ENCODE measurements around the gene KIAA1549. TPM values are rescaled to one million over a fixed set of nuclear protein-coding genes. Genes with fewer than 3 reads are reported as not detected.

KIAA1549 gene
- total RNA-seq, 2 experiments from 2014 or later: 0.46 to 0.53 TPM

DNA sequence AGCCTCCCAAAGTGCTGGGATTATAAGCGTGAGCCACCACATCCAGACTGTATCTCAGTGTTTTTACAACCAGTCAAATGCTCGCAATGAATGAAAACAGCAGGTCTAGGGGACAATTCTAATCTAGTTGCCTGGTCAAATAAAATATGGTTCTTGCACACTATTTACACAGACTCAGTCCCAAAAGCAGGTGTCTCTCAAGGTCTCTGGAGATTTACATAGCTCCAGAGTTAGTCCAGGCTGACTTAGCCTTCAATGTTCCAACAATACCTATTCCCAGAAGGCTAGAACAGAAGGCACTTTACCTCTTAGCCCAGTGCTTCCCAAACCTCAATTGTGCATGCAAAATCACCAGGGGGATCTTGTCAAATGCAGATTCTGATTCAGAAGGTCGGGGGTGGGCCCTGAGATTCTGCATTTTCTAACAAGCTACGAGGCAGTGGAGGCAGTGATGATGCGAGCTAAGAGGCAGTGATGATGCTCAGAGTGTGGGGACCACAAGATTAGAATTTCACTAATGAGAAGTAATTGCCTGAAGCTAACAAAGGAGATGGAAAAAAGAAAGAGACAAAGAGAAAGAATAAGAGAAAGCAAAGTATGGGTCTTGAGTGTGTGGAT lies 6.4 kb downstream of the KIAA1549 start:
- no peak for ATAC-seq
- H3K9me3 Mint-ChIP-seq (ENCODE audit: low read depth): no peaks in the 10 kb centered on the region

DNA sequence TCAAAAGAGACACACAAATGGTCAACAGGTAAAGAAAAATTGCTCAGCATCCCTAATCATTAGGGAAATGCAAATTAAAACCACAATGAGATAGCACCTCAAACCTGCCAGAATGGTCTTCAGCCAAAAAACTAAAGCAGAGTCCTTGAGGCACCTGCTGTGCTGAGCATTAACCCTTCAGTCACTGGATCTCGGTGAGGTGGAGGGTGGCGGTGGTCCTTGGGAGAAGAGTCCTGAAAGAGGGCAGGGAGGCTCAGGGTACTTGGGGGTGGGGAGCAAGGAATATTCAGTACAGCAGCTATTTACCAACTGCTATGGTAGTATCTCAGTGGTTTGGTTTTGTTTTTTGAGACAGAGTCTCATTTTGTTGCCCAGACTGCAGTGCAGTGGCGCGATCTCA lies 7.1 kb downstream of the KIAA1549 start:
- intact Hi-C loops (cut with DNase I, micrococcal nuclease): no loop called here
- H3K9me3 Mint-ChIP-seq (ENCODE audit: low read depth): no peaks in the 10 kb centered on the region
- DNase-seq (no peak), ATAC-seq (no peak)
- no peak overlapping the region for H3K27ac Mint-ChIP-seq
- H3K27me3 Mint-ChIP-seq: peaks cover 25% of the 10 kb centered on the region
- no peak overlapping the region for H3K4me3 Mint-ChIP-seq
- ChIA-PET POLR2A (no interaction called here), CTCF (interaction anchor here (0.6 kb wide), 1 partner anchor 83 kb away, joined by 3 read pairs; no protein-coding TSS in a partner anchor)
- no peaks in the 10 kb centered on the region for H3K36me3 Mint-ChIP-seq (ENCODE audit: low read depth)
- no peaks in the 10 kb centered on the region for H3K4me1 Mint-ChIP-seq

More for the DNA sequence above, 6.4 kb downstream of the KIAA1549 start:
- intact Hi-C loops (cut with DNase I, micrococcal nuclease): no loop called here
- Mint-ChIP-seq H3K4me3 (no peak overlapping the region), H3K27ac (no peak overlapping the region), H3K36me3 (ENCODE audit: low read depth) (no peaks in the 10 kb centered on the region), H3K4me1 (no peaks in the 10 kb centered on the region), H3K27me3 (peaks cover 32% of the 10 kb centered on the region)
- ChIA-PET POLR2A (no interaction called here), CTCF (interaction anchor here (1.0 to 1.3 kb wide), 2 partner anchors 8 to 88 kb away, joined by 3 to 6 read pairs; no protein-coding TSS in a partner anchor)
- DNase-seq: no peak

DNA sequence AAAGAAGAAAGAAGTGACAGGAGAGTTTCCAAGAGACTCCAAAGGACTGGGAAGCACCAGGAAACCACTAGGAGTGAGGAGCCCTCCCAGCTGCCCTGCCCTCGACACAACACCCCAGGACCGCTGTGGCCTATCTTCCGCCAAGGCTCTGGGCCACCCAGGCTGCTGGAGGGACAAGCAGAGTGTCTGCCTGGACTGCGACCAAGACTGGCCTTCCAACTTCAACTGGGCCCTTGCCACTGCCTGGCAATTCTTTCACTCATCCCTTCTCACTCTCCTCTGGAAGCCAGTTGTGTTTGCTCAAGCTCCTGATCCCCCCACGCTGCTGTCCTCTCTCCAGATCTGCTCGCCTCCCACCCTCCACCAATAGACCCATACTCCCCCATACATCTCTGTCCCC lies 10.2 kb downstream of the KIAA1549 start:
- H3K4me3 Mint-ChIP-seq: no peak overlapping the region
- no peaks in the 10 kb centered on the region for H3K9me3 Mint-ChIP-seq (ENCODE audit: low read depth)
- no peaks in the 10 kb centered on the region for H3K4me1 Mint-ChIP-seq
- no peak overlapping the region for H3K27ac Mint-ChIP-seq
- DNase-seq: no peak
- ChIA-PET CTCF (interaction anchor here (0.6 to 1.1 kb wide), 2 partner anchors 8 to 641 kb away, joined by 3 to 4 read pairs; no protein-coding TSS in a partner anchor), POLR2A (no interaction called here)
- peaks cover 12% of the 10 kb centered on the region for H3K27me3 Mint-ChIP-seq
- intact Hi-C loops (cut with DNase I, micrococcal nuclease): no loop called here
- no peak for ATAC-seq
- H3K36me3 Mint-ChIP-seq (ENCODE audit: low read depth): no peaks in the 10 kb centered on the region

DNA sequence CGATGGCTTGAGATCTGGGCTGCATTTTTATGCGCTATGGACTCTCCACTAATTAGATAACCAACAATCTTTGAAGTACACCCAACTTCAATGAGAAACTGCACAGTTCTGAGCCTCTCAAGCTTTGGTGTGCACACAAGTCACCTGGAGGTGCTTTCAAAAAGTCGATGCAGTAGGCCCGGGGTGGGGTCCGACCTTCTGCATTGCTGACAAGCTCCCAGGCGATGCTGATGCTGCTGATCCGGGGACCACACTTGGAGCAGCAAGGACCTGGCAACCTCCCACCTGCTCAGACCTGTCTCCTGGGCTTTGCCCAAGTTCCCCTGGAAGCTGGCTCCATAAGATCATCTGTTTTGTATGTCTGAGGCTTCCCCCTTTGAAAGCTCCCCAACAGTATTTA lies 10.7 kb downstream of the KIAA1549 start:
- no peak for ATAC-seq
- CTCF ChIA-PET: interaction anchor here (0.9 to 1.1 kb wide), 2 partner anchors 9 to 17 kb away, joined by 3 read pairs; no protein-coding TSS in a partner anchor
- no peak overlapping the region for H3K27ac Mint-ChIP-seq
- intact Hi-C loops (cut with DNase I, micrococcal nuclease): no loop called here
- POLR2A ChIA-PET: interaction anchor here (0.7 kb wide), 1 partner anchor 67 kb away, joined by 3 read pairs; no protein-coding TSS in a partner anchor
- no peaks in the 10 kb centered on the region for H3K36me3 Mint-ChIP-seq (ENCODE audit: low read depth)
- no peak for DNase-seq
- no peaks in the 10 kb centered on the region for H3K9me3 Mint-ChIP-seq (ENCODE audit: low read depth)
- H3K4me3 Mint-ChIP-seq: no peak overlapping the region
- no peaks in the 10 kb centered on the region for H3K4me1 Mint-ChIP-seq
- H3K27me3 Mint-ChIP-seq: peaks cover 12% of the 10 kb centered on the region

DNA sequence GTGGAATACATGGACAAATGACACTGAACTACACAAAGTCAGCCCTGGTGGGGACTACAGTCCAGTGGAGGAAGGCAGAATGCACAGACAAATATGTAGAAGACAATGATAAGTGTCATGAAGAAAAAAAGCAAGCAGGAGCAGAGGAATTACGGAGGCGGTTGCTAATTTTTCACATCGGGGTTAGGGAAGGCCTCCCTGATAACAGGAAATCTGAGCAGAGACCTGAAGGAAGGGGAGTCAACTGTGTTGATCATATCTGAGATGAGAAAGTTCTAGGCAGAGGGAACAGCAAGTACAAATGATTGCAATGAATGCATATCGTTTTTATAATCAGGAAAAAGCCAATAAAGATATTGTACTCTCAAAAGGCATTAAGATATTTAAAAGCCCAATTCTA lies 14.0 kb downstream of the KIAA1549 start:
- Mint-ChIP-seq H3K4me1 (peaks cover 5% of the 10 kb centered on the region), H3K36me3 (ENCODE audit: low read depth) (no peaks in the 10 kb centered on the region), H3K4me3 (no peak overlapping the region), H3K9me3 (ENCODE audit: low read depth) (no peaks in the 10 kb centered on the region), H3K27ac (no peak overlapping the region), H3K27me3 (peaks cover 7% of the 10 kb centered on the region)
- DNase-seq (no peak), ATAC-seq (no peak)
- CTCF ChIA-PET: interaction anchor here (1.2 kb wide), 1 partner anchor 8 kb away, joined by 3 read pairs; no protein-coding TSS in a partner anchor
- intact Hi-C loops (cut with DNase I, micrococcal nuclease): no loop called here
- POLR2A ChIA-PET: no interaction called here

DNA sequence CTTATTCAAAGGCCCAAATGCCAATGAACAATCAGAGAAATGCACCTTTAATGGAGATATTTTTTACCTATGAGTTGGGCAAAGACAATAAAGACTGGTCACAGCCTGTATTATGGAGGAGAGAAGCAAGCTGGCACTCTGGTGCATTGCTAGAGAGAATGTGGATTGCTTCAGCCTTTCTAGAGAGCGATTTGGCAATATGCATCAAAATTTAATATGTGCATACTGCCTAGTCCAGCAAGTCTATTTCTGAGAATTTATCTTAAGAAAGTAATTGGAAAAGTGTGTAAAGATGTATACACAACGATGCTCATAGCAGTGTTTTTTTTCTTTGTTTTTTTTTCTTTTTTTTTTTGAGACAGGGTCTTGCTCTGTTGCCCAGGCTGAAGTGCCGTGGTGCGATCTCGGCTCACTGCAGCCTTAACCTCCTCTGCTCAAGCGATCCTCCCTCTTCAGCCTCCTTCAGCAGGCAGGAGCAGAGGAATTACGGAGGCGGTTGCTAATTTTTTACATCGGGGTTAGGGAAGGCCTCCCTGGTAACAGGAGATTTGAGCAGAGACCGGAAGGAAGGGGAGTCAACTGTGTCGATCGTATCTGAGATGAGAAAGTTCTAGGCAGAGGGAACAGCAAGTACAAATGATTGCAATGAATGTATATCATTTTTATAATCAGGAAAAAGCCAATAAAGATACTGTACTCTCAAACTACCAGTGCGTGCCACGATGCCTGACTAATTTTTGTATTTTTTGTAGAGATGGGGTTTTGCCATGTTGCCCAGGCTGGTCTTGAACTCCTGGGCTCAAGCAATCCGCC lies 16.4 kb downstream of the KIAA1549 start:
- ATAC-seq: no peak
- DNase-seq: no peak
- Mint-ChIP-seq H3K27me3 (peaks cover 3% of the 10 kb centered on the region), H3K36me3 (ENCODE audit: low read depth) (no peaks in the 10 kb centered on the region), H3K27ac (no peak overlapping the region), H3K4me1 (peaks cover 5% of the 10 kb centered on the region), H3K4me3 (no peak overlapping the region), H3K9me3 (ENCODE audit: low read depth) (no peaks in the 10 kb centered on the region)
- CTCF ChIA-PET: no interaction called here
- intact Hi-C loops (cut with DNase I, micrococcal nuclease): no loop called here
- POLR2A ChIA-PET: no interaction called here

DNA sequence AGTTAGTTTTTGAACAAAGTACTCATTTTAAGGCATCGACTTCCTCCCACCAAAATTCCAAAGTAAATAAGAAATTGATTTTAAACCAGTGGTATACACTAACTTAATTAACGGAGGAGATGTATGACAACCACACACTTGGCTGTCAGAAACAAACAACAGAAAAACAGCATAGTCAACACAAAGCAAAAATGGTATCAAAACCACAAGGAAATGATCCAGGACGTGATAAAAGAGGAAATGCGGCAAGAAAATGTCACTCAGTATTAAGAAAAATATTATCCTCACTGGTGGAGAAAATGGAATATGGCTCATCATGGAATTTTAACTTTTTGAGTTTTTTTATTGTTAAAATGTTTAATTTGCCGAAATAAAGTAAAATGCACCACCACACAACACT lies 17.5 kb downstream of the KIAA1549 start:
- no peaks in the 10 kb centered on the region for H3K36me3 Mint-ChIP-seq (ENCODE audit: low read depth)
- H3K27me3 Mint-ChIP-seq: peaks cover 3% of the 10 kb centered on the region
- DNase-seq (no peak), ATAC-seq (no peak)
- H3K9me3 Mint-ChIP-seq (ENCODE audit: low read depth): no peaks in the 10 kb centered on the region
- no peak overlapping the region for H3K4me3 Mint-ChIP-seq
- intact Hi-C loops (cut with DNase I, micrococcal nuclease): no loop called here
- ChIA-PET POLR2A (no interaction called here), CTCF (no interaction called here)
- no peak overlapping the region for H3K27ac Mint-ChIP-seq
- H3K4me1 Mint-ChIP-seq: peaks cover 5% of the 10 kb centered on the region

DNA sequence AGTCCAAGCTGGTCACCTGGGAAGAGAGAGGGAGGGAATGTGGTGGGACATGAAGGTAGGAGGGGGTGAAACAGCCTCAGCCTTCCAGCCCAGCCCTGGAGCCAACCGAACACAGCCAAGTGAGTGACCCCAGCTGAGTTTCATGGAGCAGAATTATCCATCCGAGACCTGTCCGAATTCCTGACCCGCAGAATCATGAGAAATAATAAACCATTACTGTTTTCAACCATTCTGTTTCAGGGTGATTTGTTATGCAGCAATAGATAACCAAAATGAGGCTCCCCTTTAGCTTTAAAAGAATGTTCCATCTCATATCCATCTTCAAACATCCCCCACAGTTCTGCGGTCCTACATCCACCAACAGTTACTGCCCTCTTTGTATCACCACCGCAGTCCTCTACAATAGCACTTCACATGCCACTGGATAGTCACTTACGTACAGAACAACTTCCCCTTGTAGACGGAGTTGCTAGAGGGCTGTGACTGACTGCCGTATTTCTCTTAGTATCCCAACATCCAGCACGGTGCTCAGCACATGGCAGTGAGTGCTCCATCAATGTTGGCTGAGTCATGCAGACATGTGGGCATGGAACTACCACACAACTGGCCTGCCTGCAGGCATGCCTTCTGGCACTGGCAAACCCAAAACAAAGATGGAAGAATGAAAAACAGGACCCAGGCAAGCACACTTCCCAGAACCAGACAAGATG lies 18.5 kb downstream of the KIAA1549 start:
- no peak overlapping the region for H3K27ac Mint-ChIP-seq
- CTCF ChIA-PET: interaction anchor here (1.7 kb wide), 1 partner anchor 10 kb away, joined by 4 read pairs; no protein-coding TSS in a partner anchor
- ATAC-seq (no peak), DNase-seq (no peak)
- POLR2A ChIA-PET: no interaction called here
- peaks cover 5% of the 10 kb centered on the region for H3K4me1 Mint-ChIP-seq
- no peaks in the 10 kb centered on the region for H3K36me3 Mint-ChIP-seq (ENCODE audit: low read depth)
- H3K9me3 Mint-ChIP-seq (ENCODE audit: low read depth): no peaks in the 10 kb centered on the region
- intact Hi-C loops (cut with DNase I, micrococcal nuclease): no loop called here
- H3K4me3 Mint-ChIP-seq: no peak overlapping the region
- peaks cover 3% of the 10 kb centered on the region for H3K27me3 Mint-ChIP-seq

DNA sequence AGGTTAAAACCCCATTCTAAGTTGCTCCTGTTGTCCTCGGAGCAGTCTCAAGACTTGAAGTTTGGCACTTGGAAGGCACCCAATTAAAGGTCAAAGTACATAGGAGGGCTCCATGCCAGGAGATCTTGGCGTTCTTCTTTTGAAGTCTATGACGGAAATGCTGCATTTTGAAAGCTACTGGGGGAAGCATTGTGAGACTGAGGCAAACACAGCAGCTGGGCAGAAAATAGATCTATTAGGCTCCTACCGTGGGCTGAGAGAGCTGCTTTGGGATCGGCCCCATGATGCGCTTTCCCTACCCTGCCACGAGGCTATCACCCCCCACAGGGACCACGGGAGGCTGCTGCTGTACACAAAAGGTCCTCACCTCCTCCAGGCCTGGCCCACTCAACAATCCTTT lies 20.0 kb downstream of the KIAA1549 start:
- Mint-ChIP-seq H3K36me3 (ENCODE audit: low read depth) (no peaks in the 10 kb centered on the region), H3K9me3 (ENCODE audit: low read depth) (peaks cover 2% of the 10 kb centered on the region), H3K4me3 (no peak overlapping the region), H3K27me3 (peaks cover 3% of the 10 kb centered on the region), H3K27ac (no peak overlapping the region), H3K4me1 (peaks cover 5% of the 10 kb centered on the region)
- POLR2A ChIA-PET: no interaction called here
- CTCF ChIA-PET: interaction anchor here (1.7 kb wide), 1 partner anchor 9 kb away, joined by 4 read pairs; no protein-coding TSS in a partner anchor
- DNase-seq (no peak), ATAC-seq (no peak)
- intact Hi-C loops (cut with DNase I, micrococcal nuclease): no loop called here

DNA sequence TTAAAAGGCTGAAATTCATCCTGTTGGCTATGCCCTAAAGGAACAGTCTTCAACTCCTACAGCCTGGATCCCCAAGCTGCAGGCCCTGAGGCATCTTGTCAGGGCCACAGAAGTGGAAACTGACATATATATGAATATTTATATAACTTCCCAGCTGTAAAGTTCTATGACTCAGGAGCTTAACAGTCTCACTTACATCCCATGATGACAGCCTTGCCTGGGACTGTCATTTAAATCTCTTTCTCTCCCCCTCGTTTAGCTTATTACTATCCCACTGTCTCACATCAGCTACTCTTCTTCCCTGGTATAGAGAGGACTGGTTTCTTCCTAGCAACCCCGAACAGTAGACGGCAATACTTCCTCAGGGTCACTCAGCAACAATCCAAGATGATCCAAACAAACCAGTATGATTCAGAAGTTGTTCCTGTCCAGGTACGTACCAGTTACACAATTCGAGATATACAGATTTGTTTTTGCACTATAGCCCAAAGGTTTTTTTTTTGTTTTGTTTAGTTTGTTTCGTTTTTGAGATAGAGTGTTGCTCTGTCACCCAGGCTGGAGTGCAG lies 22.7 kb downstream of the KIAA1549 start:
- CTCF ChIA-PET: no interaction called here
- POLR2A ChIA-PET: no interaction called here
- Mint-ChIP-seq H3K4me3 (no peak overlapping the region), H3K27me3 (peaks cover 3% of the 10 kb centered on the region), H3K9me3 (ENCODE audit: low read depth) (peaks cover 4% of the 10 kb centered on the region), H3K4me1 (peaks cover 2% of the 10 kb centered on the region), H3K27ac (no peak overlapping the region), H3K36me3 (ENCODE audit: low read depth) (no peaks in the 10 kb centered on the region)
- ATAC-seq (no peak), DNase-seq (no peak)
- intact Hi-C loops (cut with DNase I, micrococcal nuclease): no loop called here

DNA sequence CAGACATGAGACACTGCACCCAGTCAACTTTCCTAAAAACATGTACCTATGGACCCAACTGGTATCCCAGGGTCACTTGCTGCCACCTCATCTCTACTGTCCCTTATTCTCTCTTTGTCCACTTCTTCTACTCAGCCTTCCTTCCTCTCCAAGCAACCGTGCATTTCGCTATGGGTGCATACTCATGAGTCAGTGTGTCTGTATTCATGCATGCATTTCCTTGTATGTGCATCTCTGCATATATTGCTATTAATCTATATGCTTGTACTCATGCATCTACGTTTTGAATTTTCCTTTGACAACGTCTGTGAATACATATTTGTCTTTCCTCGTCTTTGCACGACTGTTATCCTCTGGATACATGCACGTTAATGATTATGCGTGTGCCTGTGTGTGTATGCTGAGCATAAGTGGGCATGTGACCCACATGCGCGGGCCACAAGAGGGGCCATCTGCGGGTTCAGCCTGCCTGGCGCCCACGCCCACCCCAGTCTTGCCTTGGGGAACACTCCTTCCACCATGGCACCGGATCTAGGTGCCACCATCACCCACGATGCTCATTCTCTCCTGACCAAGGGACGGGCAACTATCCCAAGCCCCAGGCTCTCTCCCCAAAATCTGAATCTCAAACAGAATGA lies 23.3 kb downstream of the KIAA1549 start:
- Mint-ChIP-seq H3K27me3 (peaks cover under 1% of the 10 kb centered on the region), H3K36me3 (ENCODE audit: low read depth) (no peaks in the 10 kb centered on the region), H3K27ac (no peak overlapping the region), H3K9me3 (ENCODE audit: low read depth) (peaks cover 4% of the 10 kb centered on the region), H3K4me3 (no peak overlapping the region), H3K4me1 (no peaks in the 10 kb centered on the region)
- CTCF ChIA-PET: no interaction called here
- POLR2A ChIA-PET: no interaction called here
- no peak for DNase-seq
- intact Hi-C loops (cut with DNase I, micrococcal nuclease): no loop called here
- no peak for ATAC-seq

All from activated CD4-positive, alpha-beta T cell treated with anti-CD3 and anti-CD28 coated beads for 36 hours (primary cell).